AG20443 (cell line): ENCODE results near the gene TBC1D22A.
"Not testable (repeated sequence)": the region's sequence is repeated elsewhere in the genome, so short reads cannot be mapped to it uniquely, and the experiment has no call there.

ENCODE experiments used
- DNase-seq: peaks from one replicate; pipeline ENCODE4 v3.0.0; 2012; ENCODE audit warnings: low spot score, mixed read lengths

Gene TBC1D22A

GRCh38 chr22:47123827-47124442, 361.5 kb downstream of the TBC1D22A start:
- DNase-seq: no peak

GRCh38 chr22:47124451-47124881, 362.0 kb downstream of the TBC1D22A start:
- DNase-seq: no peak

- no peak for DNase-seq
Measured at GRCh38 chr22:47124961-47125360, 362.5 kb downstream of the TBC1D22A start.

GRCh38 chr22:47125603-47126002, 363.2 kb downstream of the TBC1D22A start:
- peak; percentile 55 for DNase-seq

GRCh38 chr22:47126344-47126811, 363.9 kb downstream of the TBC1D22A start:
- DNase-seq: no peak

- DNase-seq: no peak
Measured at GRCh38 chr22:47127441-47127871, 365.0 kb downstream of the TBC1D22A start.

- DNase-seq: no peak
Measured at GRCh38 chr22:47128216-47128615, 365.8 kb downstream of the TBC1D22A start.

- no peak for DNase-seq
Measured at GRCh38 chr22:47128622-47129215, 366.3 kb downstream of the TBC1D22A start.

- DNase-seq: peak; percentile 40
Measured at GRCh38 chr22:47129902-47130635, 367.6 kb downstream of the TBC1D22A start.

GRCh38 chr22:47130883-47131631, 368.6 kb downstream of the TBC1D22A start:
- no peak for DNase-seq

- no peak for DNase-seq
Measured at GRCh38 chr22:47131632-47132427, 369.4 kb downstream of the TBC1D22A start.

GRCh38 chr22:47132428-47132825, 370.0 kb downstream of the TBC1D22A start:
- DNase-seq: no peak

- DNase-seq: peak; percentile 33
Measured at GRCh38 chr22:47133061-47133969, 370.9 kb downstream of the TBC1D22A start.

- no peak for DNase-seq
Measured at GRCh38 chr22:47134222-47134621, 371.8 kb downstream of the TBC1D22A start.

- no peak for DNase-seq
Measured at GRCh38 chr22:47135338-47135737, 372.9 kb downstream of the TBC1D22A start.

- no peak for DNase-seq
Measured at GRCh38 chr22:47136050-47136449, 373.6 kb downstream of the TBC1D22A start.

GRCh38 chr22:47136671-47137070, 374.2 kb downstream of the TBC1D22A start:
- DNase-seq: no peak

GRCh38 chr22:47139013-47139789, 376.8 kb downstream of the TBC1D22A start:
- no peak for DNase-seq

GRCh38 chr22:47139790-47140119, 377.3 kb downstream of the TBC1D22A start:
- no peak for DNase-seq

GRCh38 chr22:47140975-47141374, 378.5 kb downstream of the TBC1D22A start:
- DNase-seq: not testable (repeated sequence)
